HEK293 (cell line): ENCODE measurements around the gene HNRNPUL1.

ENCODE experiments used
- CTCF ChIA-PET: fragments of 350-600 bp; formaldehyde crosslinking; extraction: SDS; loops from one replicate; lab custom pipeline; 2021; ENCODE audit warnings: antibody characterized with exemption; lab: Yijun Ruan, JAX
- POLR2A ChIA-PET: fragments of 300-600 bp; formaldehyde crosslinking; extraction: SDS; loops from one replicate; lab custom pipeline; 2020; ENCODE audit warnings: antibody characterized with exemption, inconsistent platforms; lab: Yijun Ruan, JAX
- H3K27ac ChIP-seq: fragments of 200-500 bp; sonication (Bioruptor generic); 2 replicates; pipeline ENCODE4 v1.5.1; 2014; ENCODE audit warnings: low read depth, low read length, control low read depth, inconsistent platforms; ENCODE audit errors: extremely low read depth
- H3K36me3 ChIP-seq, 2 experiments: fragments of 200-500 bp in 1 of 2; sonication (Bioruptor generic) in 1 of 2; 1 replicate in 1 of 2; 2 replicates in 1 of 2; pipeline ENCODE4 v1.5.1; 2014 to 2017; ENCODE audit warnings: inconsistent platforms in 2 of 2, low read length in 2 of 2; ENCODE audit not compliant: control insufficient read depth in 2 of 2, insufficient read depth in 1 of 2
- H3K4me1 ChIP-seq: fragments of 200-500 bp; sonication (Bioruptor generic); 2 replicates; pipeline ENCODE4 v1.5.1; 2014; ENCODE audit warnings: mild to moderate bottlenecking, low read length, inconsistent platforms; ENCODE audit not compliant: control insufficient read depth, insufficient read depth
- H3K4me3 ChIP-seq: 2 replicates; pipeline ENCODE4 v1.5.1; 2011; ENCODE audit warnings: low read depth, mild to moderate bottlenecking, control low read depth, low read length, moderate library complexity
- H3K9me3 ChIP-seq: fragments of 200-500 bp; sonication (Bioruptor generic); 2 replicates; pipeline ENCODE4 v1.5.1; 2014; ENCODE audit warnings: low read depth, low read length, inconsistent platforms; ENCODE audit not compliant: control insufficient read depth, insufficient read depth
- BCL11A ChIP-seq: fragments of 450-650 bp; formaldehyde crosslinking; IDR thresholded peaks from 2 replicates; pipeline ENCODE4 v1.5.1; 2016; ENCODE audit warnings: low read depth, missing biosample characterization, missing genetic modification characterization
- GLIS1 ChIP-seq: fragments of 450-650 bp; formaldehyde crosslinking; IDR thresholded peaks from 2 replicates; pipeline ENCODE4 v1.5.1; 2016; ENCODE audit warnings: missing biosample characterization, missing genetic modification characterization
- KLF16 ChIP-seq: fragments of 450-650 bp; formaldehyde crosslinking; IDR thresholded peaks from 2 replicates; pipeline ENCODE4 v1.5.1; 2017; ENCODE audit warnings: missing biosample characterization, missing genetic modification characterization
- KLF9 ChIP-seq: fragments of 450-650 bp; formaldehyde crosslinking; IDR thresholded peaks from 2 replicates; pipeline ENCODE4 v1.5.1; 2016; ENCODE audit warnings: missing biosample characterization, missing genetic modification characterization, low read depth
- MEIS1 ChIP-seq: sonication (generic); formaldehyde crosslinking; IDR thresholded peaks from 2 replicates; pipeline ENCODE4 v1.8.1; 2022; ENCODE audit warnings: missing genetic modification reagents, mild to moderate bottlenecking, borderline replicate concordance
- SALL2 ChIP-seq: fragments of 450-650 bp; formaldehyde crosslinking; IDR thresholded peaks from 2 replicates; pipeline ENCODE4 v1.5.0; 2017; ENCODE audit warnings: missing biosample characterization, mild to moderate bottlenecking, missing genetic modification characterization, borderline replicate concordance
- ZBTB17 ChIP-seq: fragments of 450-650 bp; formaldehyde crosslinking; IDR thresholded peaks from 2 replicates; pipeline ENCODE4 v1.5.1; 2016; ENCODE audit warnings: missing biosample characterization, missing genetic modification characterization
- ZBTB8A ChIP-seq: fragments of 450-650 bp; formaldehyde crosslinking; IDR thresholded peaks from 2 replicates; pipeline ENCODE4 v1.5.1; 2016; ENCODE audit warnings: missing biosample characterization, missing genetic modification characterization
- ZNF138 ChIP-seq: fragments of 450-650 bp; formaldehyde crosslinking; IDR thresholded peaks from 2 replicates; pipeline ENCODE4 v1.5.1; 2016; ENCODE audit warnings: missing biosample characterization, missing genetic modification characterization, borderline replicate concordance
- ZNF140 ChIP-seq: fragments of 450-650 bp; formaldehyde crosslinking; IDR thresholded peaks from 2 replicates; pipeline ENCODE4 v1.5.1; 2016; ENCODE audit warnings: missing biosample characterization, missing genetic modification characterization
- ZNF174 ChIP-seq: fragments of 450-650 bp; formaldehyde crosslinking; IDR thresholded peaks from 2 replicates; pipeline ENCODE4 v1.5.0; 2017; ENCODE audit warnings: missing biosample characterization, mild to moderate bottlenecking, missing genetic modification characterization
- ZNF221 ChIP-seq: fragments of 450-650 bp; formaldehyde crosslinking; IDR thresholded peaks from 2 replicates; pipeline ENCODE4 v1.5.1; 2017; ENCODE audit warnings: missing biosample characterization, missing genetic modification characterization, borderline replicate concordance
- ZNF223 ChIP-seq: fragments of 450-650 bp; formaldehyde crosslinking; IDR thresholded peaks from 2 replicates; pipeline ENCODE4 v1.5.1; 2016; ENCODE audit warnings: missing biosample characterization, missing genetic modification characterization
- ZNF394 ChIP-seq: fragments of 450-650 bp; formaldehyde crosslinking; IDR thresholded peaks from 2 replicates; pipeline ENCODE4 v1.5.1; 2016; ENCODE audit warnings: missing biosample characterization, missing genetic modification characterization, mild to moderate bottlenecking, moderate library complexity, borderline replicate concordance
- ZNF585B ChIP-seq: fragments of 450-650 bp; formaldehyde crosslinking; IDR thresholded peaks from 2 replicates; pipeline ENCODE4 v1.5.1; 2016; ENCODE audit warnings: missing biosample characterization, missing genetic modification characterization
- ZNF600 ChIP-seq: fragments of 450-650 bp; formaldehyde crosslinking; IDR thresholded peaks from 2 replicates; pipeline ENCODE4 v1.5.1; 2016; ENCODE audit warnings: missing biosample characterization, missing genetic modification characterization
- ZNF610 ChIP-seq: fragments of 450-650 bp; formaldehyde crosslinking; IDR thresholded peaks from 2 replicates; pipeline ENCODE4 v1.5.1; 2016; ENCODE audit warnings: missing biosample characterization, missing genetic modification characterization, borderline replicate concordance
- ZNF830 ChIP-seq: fragments of 450-650 bp; IDR thresholded peaks from 2 replicates; pipeline ENCODE4 v1.5.0; 2018; ENCODE audit warnings: missing biosample characterization, missing genetic modification characterization, low read depth, mild to moderate bottlenecking, moderate library complexity
- TF ChIP-seq, protein P1 (sequence below): fragments of 450-650 bp; formaldehyde crosslinking; IDR thresholded peaks from 2 replicates; pipeline ENCODE4 v1.5.1; 2017; ENCODE audit warnings: missing biosample characterization, mild to moderate bottlenecking, missing genetic modification characterization, moderate library complexity
- TF ChIP-seq, protein P2 (sequence below): fragments of 450-650 bp; formaldehyde crosslinking; IDR thresholded peaks from 2 replicates; pipeline ENCODE4 v1.5.1; 2016; ENCODE audit warnings: missing biosample characterization, missing genetic modification characterization
- TF ChIP-seq, protein P3 (sequence below): fragments of 450-650 bp; formaldehyde crosslinking; IDR thresholded peaks from 2 replicates; pipeline ENCODE4 v1.5.1; 2017; ENCODE audit warnings: missing biosample characterization, missing genetic modification characterization
- TF ChIP-seq, protein P4 (sequence below): fragments of 450-650 bp; formaldehyde crosslinking; IDR thresholded peaks from 2 replicates; pipeline ENCODE4 v1.5.1; 2016; ENCODE audit warnings: missing biosample characterization, missing genetic modification characterization
- TF ChIP-seq, protein P5 (sequence below): fragments of 450-650 bp; formaldehyde crosslinking; IDR thresholded peaks from 2 replicates; pipeline ENCODE4 v1.5.1; 2016; ENCODE audit warnings: missing biosample characterization, missing genetic modification characterization
- TF ChIP-seq, protein P6 (sequence below): fragments of 450-650 bp; formaldehyde crosslinking; IDR thresholded peaks from 2 replicates; pipeline ENCODE4 v1.5.1; 2017; ENCODE audit warnings: missing biosample characterization, missing genetic modification characterization

Gene HNRNPUL1

DNA sequence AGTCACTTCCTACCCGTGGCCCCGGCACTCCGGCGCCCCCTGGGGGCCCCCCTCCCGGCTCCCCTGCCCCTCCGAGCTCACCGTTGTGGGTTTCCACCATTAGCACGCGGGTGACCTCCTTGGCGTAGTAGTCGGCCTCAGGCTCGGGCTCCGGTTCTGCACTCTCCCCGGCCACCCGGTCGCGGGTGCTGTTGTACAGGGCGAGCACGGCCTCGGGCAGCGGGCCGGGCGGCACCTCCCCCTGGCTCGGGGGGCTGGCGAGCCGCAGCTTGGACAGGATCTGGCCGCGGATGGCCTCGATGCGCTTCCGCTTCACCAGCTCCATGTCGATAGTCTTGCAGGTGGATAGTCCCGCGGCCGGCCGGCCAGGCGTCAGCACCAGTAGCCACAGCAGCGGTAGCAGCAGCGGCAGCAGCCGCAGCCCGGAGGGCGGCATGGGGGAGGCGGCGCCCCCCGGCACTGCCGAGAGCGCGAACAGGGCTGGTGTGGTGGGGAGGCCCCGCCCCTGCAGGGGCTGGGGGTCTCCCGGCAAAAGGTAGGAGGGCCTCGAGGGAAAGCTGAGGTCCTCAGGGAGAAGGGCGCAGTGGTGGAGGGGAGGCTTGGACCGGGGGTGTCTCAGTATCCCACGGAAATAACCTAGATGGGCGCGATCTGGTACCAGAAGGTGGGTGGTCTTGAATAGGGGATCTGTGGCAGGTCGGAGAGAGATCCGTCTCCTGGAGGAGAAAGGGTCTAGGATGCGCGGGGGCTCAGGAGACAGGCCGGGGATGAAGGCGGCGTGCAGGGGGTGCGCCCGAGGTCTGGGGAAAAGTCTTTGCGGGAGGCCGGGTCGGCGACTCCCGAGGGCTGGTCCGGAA lies 88.7 kb downstream of the HNRNPUL1 start (continued):
- TF ChIP-seq ZBTB8A (tag by site-specific recombination) (0 out of 2 replicates have a peak, but pooled peaks have one; percentile 22), KLF9 (tag by site-specific recombination) (peak; percentile 29), ZNF221 (no peak), ZNF223 (tag by site-specific recombination) (no peak), ZNF585B (tag by site-specific recombination) (no peak), ZNF610 (tag by site-specific recombination) (no peak), GLIS1 (tag by site-specific recombination) (peak; percentile 95), ZNF174 (tag by site-specific recombination) (no peak), ZNF830 (tag by site-specific recombination) (no peak), ZNF138 (tag by site-specific recombination) (no peak; the same call in 1 of the 2 replicates)
- TF ChIP-seq, protein P1, sequence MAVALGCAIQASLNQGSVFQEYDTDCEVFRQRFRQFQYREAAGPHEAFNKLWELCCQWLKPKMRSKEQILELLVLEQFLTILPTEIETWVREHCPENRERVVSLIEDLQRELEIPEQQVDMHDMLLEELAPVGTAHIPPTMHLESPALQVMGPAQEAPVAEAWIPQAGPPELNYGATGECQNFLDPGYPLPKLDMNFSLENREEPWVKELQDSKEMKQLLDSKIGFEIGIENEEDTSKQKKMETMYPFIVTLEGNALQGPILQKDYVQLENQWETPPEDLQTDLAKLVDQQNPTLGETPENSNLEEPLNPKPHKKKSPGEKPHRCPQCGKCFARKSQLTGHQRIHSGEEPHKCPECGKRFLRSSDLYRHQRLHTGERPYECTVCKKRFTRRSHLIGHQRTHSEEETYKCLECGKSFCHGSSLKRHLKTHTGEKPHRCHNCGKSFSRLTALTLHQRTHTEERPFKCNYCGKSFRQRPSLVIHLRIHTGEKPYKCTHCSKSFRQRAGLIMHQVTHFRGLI (tag by site-specific recombination), result no peak
- TF ChIP-seq, protein P2, sequence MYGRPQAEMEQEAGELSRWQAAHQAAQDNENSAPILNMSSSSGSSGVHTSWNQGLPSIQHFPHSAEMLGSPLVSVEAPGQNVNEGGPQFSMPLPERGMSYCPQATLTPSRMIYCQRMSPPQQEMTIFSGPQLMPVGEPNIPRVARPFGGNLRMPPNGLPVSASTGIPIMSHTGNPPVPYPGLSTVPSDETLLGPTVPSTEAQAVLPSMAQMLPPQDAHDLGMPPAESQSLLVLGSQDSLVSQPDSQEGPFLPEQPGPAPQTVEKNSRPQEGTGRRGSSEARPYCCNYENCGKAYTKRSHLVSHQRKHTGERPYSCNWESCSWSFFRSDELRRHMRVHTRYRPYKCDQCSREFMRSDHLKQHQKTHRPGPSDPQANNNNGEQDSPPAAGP (tag by site-specific recombination), result no peak

DNA sequence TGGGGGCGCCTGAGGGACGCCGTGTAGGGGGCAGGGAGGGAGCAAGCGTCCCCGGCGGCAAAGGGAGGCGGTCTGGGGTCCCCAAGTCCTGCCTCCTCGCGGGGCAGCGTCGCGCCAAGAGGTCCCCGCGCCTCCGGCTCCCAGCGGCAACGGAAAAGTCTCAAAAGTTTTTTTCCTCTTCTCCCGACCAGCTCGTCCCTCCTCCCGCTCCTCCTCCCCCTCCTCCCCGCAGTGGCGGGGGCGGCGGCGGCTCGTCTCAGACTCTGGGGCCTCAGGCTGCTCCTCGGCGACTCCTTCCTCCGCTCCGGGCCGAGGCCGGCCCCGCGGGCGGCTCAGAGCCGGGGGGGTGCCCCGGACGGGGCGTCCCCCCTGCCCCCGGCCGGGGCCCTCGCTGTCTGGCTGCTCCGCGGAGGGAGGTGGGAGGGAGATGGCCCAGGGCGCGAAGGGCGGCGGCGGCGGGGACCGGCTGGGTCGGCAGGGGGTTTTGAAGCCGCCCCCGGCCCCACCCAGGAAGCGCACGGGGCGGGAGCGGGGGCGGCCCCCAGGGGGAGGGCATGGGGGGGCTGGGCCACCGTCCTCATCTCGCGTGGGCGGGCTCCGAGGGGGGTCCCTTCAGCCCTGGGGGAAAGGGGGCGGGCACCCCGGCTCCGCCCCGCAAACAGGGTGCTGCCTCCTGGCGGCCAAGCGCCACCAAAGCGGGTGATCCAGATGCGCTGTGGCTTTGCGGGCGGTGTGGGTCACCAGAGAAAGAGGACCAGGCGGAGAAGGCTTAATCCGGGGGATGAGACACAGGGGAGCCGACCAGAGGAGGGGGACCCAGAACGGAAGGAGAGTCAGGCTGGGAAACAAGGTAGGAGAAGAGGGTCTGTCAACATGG lies 89.5 kb downstream of the HNRNPUL1 start, which contains the start of gene TGFB1:
Gene TGFB1 (minus strand): TSS at position 457 of the 877 bp plus-strand sequence. CDS start 878 bp downstream, outside the sequence.
- peaks cover 0 to 6% of the 10 kb centered on the region in 2 experiments; a peak in 1 of 3 replicates for H3K36me3 ChIP-seq
- H3K4me3 ChIP-seq, result peak within 1 kb of the TSS; percentile 43
- ChIA-PET POLR2A (interaction anchor here (0.5 to 3.1 kb wide), 10 partner anchors 10 to 85 kb away, joined by 3 to 73 read pairs (median 4); partner anchors contain the start of gene B9D2), CTCF (interaction anchor here (0.6 to 5.3 kb wide), 11 partner anchors 10 to 1032 kb away, joined by 3 to 64 read pairs (median 5); partner anchors contain the start of genes B9D2 and DMAC2)
- peaks cover 5% of the 10 kb centered on the region; the same call in 1 of the 2 replicates for H3K4me1 ChIP-seq
- peak within 1 kb of the TSS; percentile 77; the same call in 1 of the 2 replicates for H3K27ac ChIP-seq
- no peaks in the 10 kb centered on the region for H3K9me3 ChIP-seq
- TF ChIP-seq, protein P3, sequence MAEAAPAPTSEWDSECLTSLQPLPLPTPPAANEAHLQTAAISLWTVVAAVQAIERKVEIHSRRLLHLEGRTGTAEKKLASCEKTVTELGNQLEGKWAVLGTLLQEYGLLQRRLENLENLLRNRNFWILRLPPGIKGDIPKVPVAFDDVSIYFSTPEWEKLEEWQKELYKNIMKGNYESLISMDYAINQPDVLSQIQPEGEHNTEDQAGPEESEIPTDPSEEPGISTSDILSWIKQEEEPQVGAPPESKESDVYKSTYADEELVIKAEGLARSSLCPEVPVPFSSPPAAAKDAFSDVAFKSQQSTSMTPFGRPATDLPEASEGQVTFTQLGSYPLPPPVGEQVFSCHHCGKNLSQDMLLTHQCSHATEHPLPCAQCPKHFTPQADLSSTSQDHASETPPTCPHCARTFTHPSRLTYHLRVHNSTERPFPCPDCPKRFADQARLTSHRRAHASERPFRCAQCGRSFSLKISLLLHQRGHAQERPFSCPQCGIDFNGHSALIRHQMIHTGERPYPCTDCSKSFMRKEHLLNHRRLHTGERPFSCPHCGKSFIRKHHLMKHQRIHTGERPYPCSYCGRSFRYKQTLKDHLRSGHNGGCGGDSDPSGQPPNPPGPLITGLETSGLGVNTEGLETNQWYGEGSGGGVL, result peak; percentile 98
- TF ChIP-seq ZNF394 (tag by site-specific recombination) (0 out of 2 replicates have a peak, but pooled peaks have one; percentile 6), ZNF140 (tag by site-specific recombination) (no peak), KLF16 (tag by site-specific recombination) (peak; percentile 92), ZBTB8A (tag by site-specific recombination) (peak; percentile 43; the same call in 1 of the 2 replicates), ZBTB17 (peak; percentile 50; the same call in 1 of the 2 replicates), MEIS1 (CRISPR knock-in tag) (no peak), BCL11A (tag by site-specific recombination) (no peak), SALL2 (no peak), ZNF600 (tag by site-specific recombination) (peak; percentile 53; the same call in 1 of the 2 replicates)
- TF ChIP-seq, protein P4, sequence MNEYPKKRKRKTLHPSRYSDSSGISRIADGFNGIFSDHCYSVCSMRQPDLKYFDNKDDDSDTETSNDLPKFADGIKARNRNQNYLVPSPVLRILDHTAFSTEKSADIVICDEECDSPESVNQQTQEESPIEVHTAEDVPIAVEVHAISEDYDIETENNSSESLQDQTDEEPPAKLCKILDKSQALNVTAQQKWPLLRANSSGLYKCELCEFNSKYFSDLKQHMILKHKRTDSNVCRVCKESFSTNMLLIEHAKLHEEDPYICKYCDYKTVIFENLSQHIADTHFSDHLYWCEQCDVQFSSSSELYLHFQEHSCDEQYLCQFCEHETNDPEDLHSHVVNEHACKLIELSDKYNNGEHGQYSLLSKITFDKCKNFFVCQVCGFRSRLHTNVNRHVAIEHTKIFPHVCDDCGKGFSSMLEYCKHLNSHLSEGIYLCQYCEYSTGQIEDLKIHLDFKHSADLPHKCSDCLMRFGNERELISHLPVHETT, result no peak
- TF ChIP-seq, protein P5, sequence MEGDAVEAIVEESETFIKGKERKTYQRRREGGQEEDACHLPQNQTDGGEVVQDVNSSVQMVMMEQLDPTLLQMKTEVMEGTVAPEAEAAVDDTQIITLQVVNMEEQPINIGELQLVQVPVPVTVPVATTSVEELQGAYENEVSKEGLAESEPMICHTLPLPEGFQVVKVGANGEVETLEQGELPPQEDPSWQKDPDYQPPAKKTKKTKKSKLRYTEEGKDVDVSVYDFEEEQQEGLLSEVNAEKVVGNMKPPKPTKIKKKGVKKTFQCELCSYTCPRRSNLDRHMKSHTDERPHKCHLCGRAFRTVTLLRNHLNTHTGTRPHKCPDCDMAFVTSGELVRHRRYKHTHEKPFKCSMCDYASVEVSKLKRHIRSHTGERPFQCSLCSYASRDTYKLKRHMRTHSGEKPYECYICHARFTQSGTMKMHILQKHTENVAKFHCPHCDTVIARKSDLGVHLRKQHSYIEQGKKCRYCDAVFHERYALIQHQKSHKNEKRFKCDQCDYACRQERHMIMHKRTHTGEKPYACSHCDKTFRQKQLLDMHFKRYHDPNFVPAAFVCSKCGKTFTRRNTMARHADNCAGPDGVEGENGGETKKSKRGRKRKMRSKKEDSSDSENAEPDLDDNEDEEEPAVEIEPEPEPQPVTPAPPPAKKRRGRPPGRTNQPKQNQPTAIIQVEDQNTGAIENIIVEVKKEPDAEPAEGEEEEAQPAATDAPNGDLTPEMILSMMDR (tag by site-specific recombination), result peak; percentile 96
- TF ChIP-seq, protein P6, sequence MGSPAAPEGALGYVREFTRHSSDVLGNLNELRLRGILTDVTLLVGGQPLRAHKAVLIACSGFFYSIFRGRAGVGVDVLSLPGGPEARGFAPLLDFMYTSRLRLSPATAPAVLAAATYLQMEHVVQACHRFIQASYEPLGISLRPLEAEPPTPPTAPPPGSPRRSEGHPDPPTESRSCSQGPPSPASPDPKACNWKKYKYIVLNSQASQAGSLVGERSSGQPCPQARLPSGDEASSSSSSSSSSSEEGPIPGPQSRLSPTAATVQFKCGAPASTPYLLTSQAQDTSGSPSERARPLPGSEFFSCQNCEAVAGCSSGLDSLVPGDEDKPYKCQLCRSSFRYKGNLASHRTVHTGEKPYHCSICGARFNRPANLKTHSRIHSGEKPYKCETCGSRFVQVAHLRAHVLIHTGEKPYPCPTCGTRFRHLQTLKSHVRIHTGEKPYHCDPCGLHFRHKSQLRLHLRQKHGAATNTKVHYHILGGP, result no peak
